Measurements from ENCODE around the gene CNTN6. TPM values are rescaled to one million over a fixed set of nuclear protein-coding genes. Genes with fewer than 3 reads are reported as not detected.
A peak's percentile ranks its signal among the peaks of the same experiment; 100 is the strongest.

Gene CNTN6
- polyA plus RNA-seq (2012; ENCODE audit: insufficient read depth, insufficient read length, low read depth), result not detected

DNA sequence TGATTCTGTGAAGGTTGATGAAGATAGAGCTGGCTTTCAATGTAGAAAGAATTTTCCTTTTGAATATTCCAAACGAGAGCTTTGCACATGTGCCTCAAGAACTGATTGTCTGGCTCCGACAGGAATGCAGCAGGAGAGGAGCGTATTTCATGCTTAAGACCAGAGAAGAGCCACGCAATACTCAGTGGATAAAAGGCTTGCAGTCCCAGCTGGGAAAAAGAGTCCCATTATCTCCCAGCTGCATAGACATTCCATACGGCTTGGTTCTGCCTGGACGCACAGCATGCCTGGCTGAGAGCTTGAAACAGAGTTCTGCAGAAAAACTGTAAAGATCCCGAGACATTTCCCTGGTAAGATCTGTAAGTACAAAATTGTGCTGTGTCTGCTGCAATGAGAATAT lies at the start of gene CNTN6:
Gene CNTN6 (plus strand): TSS at position 254 of the 400 bp plus-strand sequence. CDS start 54,985 bp downstream, outside the sequence.
- TF ChIP-seq CTCF (IDR thresholded peaks at IDR 0.05; ENCODE audit: low read depth, low read length), result no peak
- H3K9me3 ChIP-seq, result no peaks in the 10 kb centered on the region
- DNase-seq, result peak; percentile 8
- no peaks in the 10 kb centered on the region for H3K4me1 ChIP-seq
- H3K36me3 ChIP-seq, result no peaks in the 10 kb centered on the region
- no peak within 1 kb of the TSS for H3K4me3 ChIP-seq (ENCODE audit: low read depth, low read length)
- no peaks in the 10 kb centered on the region for H3K27me3 ChIP-seq

DNA sequence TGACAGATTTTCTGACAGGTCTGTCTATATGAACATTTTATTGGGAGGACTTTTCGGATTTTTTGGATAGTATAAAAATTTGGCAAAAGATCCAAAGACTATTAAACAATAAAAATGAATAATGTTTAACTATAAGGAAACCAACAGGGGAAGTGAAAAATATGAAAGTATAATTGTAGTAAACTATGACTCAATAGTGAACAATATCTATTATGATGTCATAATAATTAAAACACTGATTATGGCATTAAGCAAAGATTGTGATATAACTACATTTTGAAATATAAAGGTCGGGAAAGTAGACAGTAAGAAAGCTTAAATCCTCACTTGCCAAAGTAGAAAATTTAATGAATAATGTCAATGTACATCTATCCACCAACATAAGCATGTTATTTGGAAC lies 44.3 kb upstream of the CNTN6 start:
- DNase-seq, result no peak

GRCh38 chr3:1055870-1056269 lies 37.0 kb upstream of the CNTN6 start:
- Histone ChIP-seq H3K4me3 (ENCODE audit: low read depth, low read length) (no peak overlapping the region), H3K4me1 (no peaks in the 10 kb centered on the region), H3K36me3 (no peaks in the 10 kb centered on the region), H3K27me3 (no peaks in the 10 kb centered on the region), H3K9me3 (no peaks in the 10 kb centered on the region)
- TF ChIP-seq CTCF (IDR thresholded peaks at IDR 0.05; ENCODE audit: low read depth, low read length), result no peak
- DNase-seq, result no peak

More for the DNA sequence above, 44.3 kb upstream of the CNTN6 start:
- Histone ChIP-seq H3K27me3 (no peaks in the 10 kb centered on the region), H3K9me3 (no peaks in the 10 kb centered on the region), H3K36me3 (no peaks in the 10 kb centered on the region), H3K4me1 (no peaks in the 10 kb centered on the region), H3K4me3 (ENCODE audit: low read depth, low read length) (no peak overlapping the region)
- no peak for TF ChIP-seq CTCF (IDR thresholded peaks at IDR 0.05; ENCODE audit: low read depth, low read length)

- DNase-seq, result no peak
- no peak for TF ChIP-seq CTCF (IDR thresholded peaks at IDR 0.05; ENCODE audit: low read depth, low read length)
- H3K4me1 ChIP-seq, result no peaks in the 10 kb centered on the region
- no peak overlapping the region for H3K4me3 ChIP-seq (ENCODE audit: low read depth, low read length)
- no peaks in the 10 kb centered on the region for H3K9me3 ChIP-seq
- H3K27me3 ChIP-seq, result no peaks in the 10 kb centered on the region
- H3K36me3 ChIP-seq, result no peaks in the 10 kb centered on the region
Observed at GRCh38 chr3:1056744-1057143, 36.1 kb upstream of the CNTN6 start.

DNA sequence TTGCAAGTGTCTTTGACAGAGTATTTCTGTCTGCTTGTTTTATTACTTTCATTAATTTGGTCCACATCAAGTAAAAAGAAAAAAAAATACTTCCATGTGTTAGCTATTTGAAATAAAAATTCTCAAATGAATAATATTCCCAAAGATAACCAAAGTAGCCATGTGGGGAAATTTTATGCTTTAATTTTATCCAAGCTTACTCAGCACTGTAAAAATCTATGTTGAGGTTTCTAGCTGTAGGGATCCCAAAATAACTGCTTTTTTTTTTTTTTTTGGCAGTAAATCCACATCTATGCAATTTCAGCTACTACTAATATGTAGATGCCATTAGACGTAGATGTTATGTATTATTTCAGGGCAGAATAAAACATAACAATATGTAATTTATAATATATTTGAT lies 35.4 kb upstream of the CNTN6 start:
- TF ChIP-seq CTCF (IDR thresholded peaks at IDR 0.05; ENCODE audit: low read depth, low read length), result no peak

DNA sequence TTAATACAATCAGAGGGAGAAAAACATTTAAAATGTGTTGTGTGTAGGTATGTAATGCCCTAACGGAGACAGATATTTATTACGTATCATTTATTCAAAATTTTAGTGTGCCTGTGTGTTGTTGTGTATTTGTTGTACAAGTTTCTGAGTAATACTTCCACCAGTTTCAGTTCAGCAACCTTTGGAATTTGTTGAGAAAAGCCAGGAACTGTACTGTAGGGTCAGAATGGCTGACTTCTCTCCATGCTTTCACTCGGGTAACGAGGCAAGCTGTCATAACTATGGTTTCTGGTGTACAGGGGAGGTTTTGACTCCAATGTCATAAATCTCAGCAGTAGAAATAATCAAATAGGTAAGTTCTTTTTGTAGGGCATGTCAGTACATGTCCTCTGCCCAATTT lies 23.8 kb upstream of the CNTN6 start:
- TF ChIP-seq CTCF (IDR thresholded peaks at IDR 0.05; ENCODE audit: low read depth, low read length), result no peak
- Histone ChIP-seq H3K4me3 (ENCODE audit: low read depth, low read length) (no peak overlapping the region), H3K36me3 (no peaks in the 10 kb centered on the region), H3K9me3 (no peaks in the 10 kb centered on the region), H3K4me1 (no peaks in the 10 kb centered on the region), H3K27me3 (no peaks in the 10 kb centered on the region)
- no peak for DNase-seq

More for the DNA sequence above, 35.4 kb upstream of the CNTN6 start:
- no peaks in the 10 kb centered on the region for H3K27me3 ChIP-seq
- no peaks in the 10 kb centered on the region for H3K9me3 ChIP-seq
- no peaks in the 10 kb centered on the region for H3K36me3 ChIP-seq
- H3K4me3 ChIP-seq (ENCODE audit: low read depth, low read length), result no peak overlapping the region
- H3K4me1 ChIP-seq, result no peaks in the 10 kb centered on the region
- no peak for DNase-seq
